Keratinocyte (primary cell): ENCODE results near the gene UTP4.
"Not testable (repeated sequence)": the region's sequence is repeated elsewhere in the genome, so short reads cannot be mapped to it uniquely, and the experiment has no call there.

Experiments
- CTCF ChIP-seq, 3 experiments: IDR thresholded peaks in 1 of 3; conservative IDR thresholded peaks in 1 of 3; optimal IDR thresholded peaks in 1 of 3; 2 replicates in 2 of 3; 3 replicates in 1 of 3; pipeline versions ENCODE3 to v1.5.1; 2011; ENCODE audit warnings: low read length in 3 of 3, mild to moderate bottlenecking in 3 of 3, moderate library complexity in 2 of 3, control low read depth in 1 of 3, inconsistent platforms in 1 of 3; ENCODE audit not compliant: insufficient read depth in 2 of 3; ENCODE audit errors: extremely low read depth in 1 of 3
- EZH2 ChIP-seq: IDR thresholded peaks from one replicate; pipeline ENCODE4 v1.6.1; 2012; ENCODE audit warnings: inconsistent platforms, mild to moderate bottlenecking, low read length, moderate library complexity

- TF ChIP-seq CTCF (optimal IDR thresholded peaks at IDR 0.05 in 1 of 3, IDR thresholded peaks at IDR 0.05 in 1 of 3, conservative IDR thresholded peaks at IDR 0.05 in 1 of 3; ENCODE audit: extremely low read depth in 1 of 3, insufficient read depth in 2 of 3, low read length in 3 of 3); EZH2: not testable (repeated sequence)
These were observed 17.2 kb downstream of the UTP4 start for GRCh38 chr16:69149621-69150020.
